Body of pancreas (tissue), 4 donors: ENCODE results near the gene PLEKHG4B.

Experiments used
- POLR2A ChIP-seq, 3 donors: fragments of 450-650 bp; IDR thresholded peaks; one replicate each; pipeline ENCODE4 v1.6.1; 2016; ENCODE audit warnings: antibody characterized with exemption in 3 of 3, mild to moderate bottlenecking in 2 of 3
- TF ChIP-seq, protein P1 (sequence below), 7 experiments: fragments of 450-650 bp in 4 of 7; fragments of 200-600 bp in 3 of 7; sonication (generic) in 3 of 7; IDR thresholded peaks; one replicate each; pipeline ENCODE4 v1.5.1; 2016 to 2019; ENCODE audit warnings: antibody characterized with exemption in 7 of 7

DNA sequence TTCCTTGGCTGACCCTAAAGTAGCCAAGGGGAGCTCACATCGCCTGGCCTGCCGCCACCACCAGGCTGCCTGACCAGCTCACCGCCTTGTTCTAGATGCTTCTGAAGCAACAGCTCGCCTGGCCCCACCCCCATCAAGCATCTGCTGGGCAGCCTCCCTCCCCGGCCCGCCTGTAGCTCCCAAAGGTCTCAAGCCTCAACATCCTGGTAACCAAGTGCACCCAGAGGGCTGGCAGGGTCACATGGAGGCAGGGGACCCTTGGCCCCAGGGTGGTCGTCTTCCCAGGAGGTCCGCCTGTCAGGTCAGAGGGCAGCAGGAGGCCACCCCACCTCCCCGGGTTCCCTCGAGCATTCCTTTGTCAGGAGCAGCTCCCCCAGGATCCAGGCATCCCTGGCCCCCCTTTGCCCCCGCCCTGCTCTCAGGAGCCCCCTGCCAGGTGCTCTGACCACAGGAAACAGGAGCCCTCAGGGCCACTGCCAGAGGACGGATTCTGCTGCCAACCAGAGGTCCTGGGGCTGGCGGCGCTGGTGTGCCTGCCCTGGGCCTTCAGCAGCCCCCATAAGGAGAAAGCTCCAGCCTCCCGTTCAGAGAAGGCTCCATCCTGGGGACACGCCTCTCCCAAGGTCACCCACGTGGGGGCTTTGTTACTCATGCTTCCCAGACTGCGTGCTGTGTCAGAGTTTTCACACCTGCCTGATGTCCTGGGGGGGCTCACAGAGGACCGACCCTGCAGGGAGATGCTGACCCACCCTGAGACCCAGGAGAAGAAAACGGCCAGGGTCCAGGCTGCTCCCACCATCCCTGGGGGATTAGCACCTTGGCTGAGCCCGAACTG, 95.9 kb downstream of the PLEKHG4B start:
- TF ChIP-seq, protein P1, sequence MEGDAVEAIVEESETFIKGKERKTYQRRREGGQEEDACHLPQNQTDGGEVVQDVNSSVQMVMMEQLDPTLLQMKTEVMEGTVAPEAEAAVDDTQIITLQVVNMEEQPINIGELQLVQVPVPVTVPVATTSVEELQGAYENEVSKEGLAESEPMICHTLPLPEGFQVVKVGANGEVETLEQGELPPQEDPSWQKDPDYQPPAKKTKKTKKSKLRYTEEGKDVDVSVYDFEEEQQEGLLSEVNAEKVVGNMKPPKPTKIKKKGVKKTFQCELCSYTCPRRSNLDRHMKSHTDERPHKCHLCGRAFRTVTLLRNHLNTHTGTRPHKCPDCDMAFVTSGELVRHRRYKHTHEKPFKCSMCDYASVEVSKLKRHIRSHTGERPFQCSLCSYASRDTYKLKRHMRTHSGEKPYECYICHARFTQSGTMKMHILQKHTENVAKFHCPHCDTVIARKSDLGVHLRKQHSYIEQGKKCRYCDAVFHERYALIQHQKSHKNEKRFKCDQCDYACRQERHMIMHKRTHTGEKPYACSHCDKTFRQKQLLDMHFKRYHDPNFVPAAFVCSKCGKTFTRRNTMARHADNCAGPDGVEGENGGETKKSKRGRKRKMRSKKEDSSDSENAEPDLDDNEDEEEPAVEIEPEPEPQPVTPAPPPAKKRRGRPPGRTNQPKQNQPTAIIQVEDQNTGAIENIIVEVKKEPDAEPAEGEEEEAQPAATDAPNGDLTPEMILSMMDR (IDR thresholded peaks at IDR 0.05): no peak
- no peak for TF ChIP-seq POLR2A (IDR thresholded peaks at IDR 0.05)
